Neural cell (in vitro differentiated cells): ENCODE results near the gene GRM2.

Experiments
- CTCF ChIP-seq: fragments of 450-650 bp; IDR thresholded peaks from 2 replicates; pipeline ENCODE4 v1.5.1; 2014; ENCODE audit warnings: antibody characterized with exemption, mild to moderate bottlenecking, moderate library complexity; ENCODE audit not compliant: poor library complexity, severe bottlenecking
- EP300 ChIP-seq: fragments of 450-650 bp; conservative IDR thresholded peaks from 2 replicates; pipeline ENCODE4 v1.6.1; 2014; ENCODE audit warnings: antibody characterized with exemption, mild to moderate bottlenecking, moderate library complexity; ENCODE audit not compliant: poor library complexity, severe bottlenecking
- EZH2 ChIP-seq: fragments of 200-600, 300-800 bp; shearing (Covaris generic), sonication (generic); IDR thresholded peaks from 2 replicates; pipeline ENCODE4 v1.6.1; 2014; ENCODE audit warnings: antibody characterized with exemption, low read length, borderline replicate concordance, mild to moderate bottlenecking; ENCODE audit not compliant: insufficient read depth, poor library complexity, severe bottlenecking
- MXI1 ChIP-seq: fragments of 450-650 bp; conservative IDR thresholded peaks from 2 replicates; pipeline ENCODE4 v1.6.1; 2014; ENCODE audit warnings: antibody characterized with exemption, mild to moderate bottlenecking; ENCODE audit not compliant: poor library complexity, severe bottlenecking
- REST ChIP-seq: IDR thresholded peaks from 2 replicates; pipeline ENCODE4 v1.6.1; 2012; ENCODE audit warnings: borderline replicate concordance
- SMC3 ChIP-seq: fragments of 450-650 bp; conservative IDR thresholded peaks from 2 replicates; pipeline ENCODE4 v1.6.1; 2014; ENCODE audit warnings: antibody characterized with exemption, mild to moderate bottlenecking, moderate library complexity; ENCODE audit not compliant: poor library complexity
- TAF1 ChIP-seq: IDR thresholded peaks from 2 replicates; pipeline ENCODE4 v1.6.1; 2012; ENCODE audit warnings: low read depth

- TF ChIP-seq CTCF (peak; percentile 69), SMC3 (peak; percentile 61), EP300 (no peak), MXI1 (no peak), EZH2 (no peak), TAF1 (no peak), REST (no peak)
Measured at GRCh38 chr3:51718547-51719409, 11.9 kb downstream of the GRM2 start.
